K562 (cell line): ENCODE results near the gene CCDC27. TPM values are rescaled to one million over a fixed set of nuclear protein-coding genes. Genes with fewer than 3 reads are reported as not detected.

Source experiments
- ARHGAP35 ChIP-seq: fragments of 450-650 bp; IDR thresholded peaks from 2 replicates; pipeline ENCODE4 v1.6.1; 2018; ENCODE audit not compliant: partially characterized antibody
- BCL6 ChIP-seq: fragments of 250-450 bp; sonication (Bioruptor Pico); IDR thresholded peaks from 2 replicates; pipeline ENCODE4 v1.4.0; 2020
- CHD2 ChIP-seq: IDR thresholded peaks from 2 replicates; pipeline ENCODE4 v1.6.1; 2011; ENCODE audit warnings: low read depth, low read length
- CREM ChIP-seq: IDR thresholded peaks from 2 replicates; pipeline ENCODE4 v1.6.1; 2014; ENCODE audit warnings: antibody characterized with exemption, low read depth
- HDAC1 ChIP-seq, 2 experiments: fragments of 450-650 bp; IDR thresholded peaks; 2 replicates each; pipeline ENCODE4 v1.6.1; 2016 to 2017; ENCODE audit warnings: inconsistent platforms in 1 of 2, mild to moderate bottlenecking in 1 of 2, moderate library complexity in 1 of 2
- HMGN3 ChIP-seq: IDR thresholded peaks from 2 replicates; pipeline ENCODE4 v1.6.1; 2011; ENCODE audit warnings: borderline replicate concordance, low read depth, mild to moderate bottlenecking, mixed read lengths, low read length; ENCODE audit not compliant: insufficient read length; ENCODE audit errors: extremely low read depth
- HNRNPK ChIP-seq: fragments of 200-400 bp; formaldehyde crosslinking; IDR thresholded peaks from one replicate; pipeline ENCODE4 v1.6.1; 2018; ENCODE audit warnings: mild to moderate bottlenecking, low read depth, low read length; ENCODE audit not compliant: poor library complexity, severe bottlenecking
- KDM4B ChIP-seq, 2 experiments: fragments of 450-650 bp in 1 of 2; sonication (generic) in 1 of 2; IDR thresholded peaks; 2 replicates each; pipeline ENCODE4 v1.6.1; 2016 to 2017; ENCODE audit warnings: borderline replicate concordance in 2 of 2, antibody characterized with exemption in 1 of 2, low read depth in 1 of 2, mild to moderate bottlenecking in 1 of 2
- PHF8 ChIP-seq: fragments of 200-600 bp; sonication (generic); IDR thresholded peaks from 2 replicates; pipeline ENCODE4 v1.6.1; 2012; ENCODE audit warnings: mixed run types, mild to moderate bottlenecking, inconsistent platforms, low read length, moderate library complexity, borderline replicate concordance
- RERE ChIP-seq: sonication (generic); formaldehyde crosslinking; IDR thresholded peaks from 2 replicates; pipeline ENCODE4 v1.8.0; 2023; ENCODE audit warnings: missing genetic modification reagents, mild to moderate bottlenecking, borderline replicate concordance
- TAF7 ChIP-seq: fragments of 450-650 bp; IDR thresholded peaks from 2 replicates; pipeline ENCODE4 v1.6.1; 2016; ENCODE audit warnings: missing genetic modification characterization, missing compliant biosample characterization
- TBL1XR1 ChIP-seq, 2 experiments: IDR thresholded peaks; 2 replicates each; pipeline ENCODE4 v1.6.1; 2012; ENCODE audit warnings: improper control_type of control experiment in 2 of 2, low read length in 2 of 2, mild to moderate bottlenecking in 1 of 2
- ZBTB17 ChIP-seq: fragments of 450-650 bp; formaldehyde crosslinking; IDR thresholded peaks from 2 replicates; pipeline ENCODE4 v1.4.0; 2020; ENCODE audit warnings: mild to moderate bottlenecking
- ZNF41 ChIP-seq: fragments of 250-450 bp; sonication (Bioruptor Pico); conservative IDR thresholded peaks from 2 replicates; pipeline ENCODE4 v1.4.0; 2020; ENCODE audit warnings: mild to moderate bottlenecking
- ZSCAN29 ChIP-seq: fragments of 450-650 bp; IDR thresholded peaks from 2 replicates; pipeline ENCODE4 v1.6.1; 2017
- ZZZ3 ChIP-seq: fragments of 450-650 bp; IDR thresholded peaks from 2 replicates; pipeline ENCODE4 v1.6.1; 2016; ENCODE audit warnings: antibody characterized with exemption, mild to moderate bottlenecking, moderate library complexity
- polyA plus RNA-seq, 8 experiments: library from polyadenylated mRNA; depleted of rRNA in 4 of 8; stranded (reverse) in 5 of 8; unstranded in 3 of 8; fragments of >200 nt; fragmentation: Nextera tagmentation in 2 of 8; fragmentation: Illumina TruSeq in 1 of 8; extraction: Ambion mirVana in 2 of 8; extraction: Trizol in 1 of 8; gene quantifications; 2 replicates each; pipeline versions ENCODE4 v1.2.1 to v1.2.3, GENCODE V29; 2011 to 2014; ENCODE audit warnings: inconsistent platforms in 1 of 8, missing spikeins in 1 of 8
- total RNA-seq, 7 experiments: library from RNA; depleted of rRNA in 6 of 7; stranded (reverse); fragments of >200 nt in 6 of 7; fragmentation: Illumina TruSeq in 2 of 7; extraction: Trizol in 2 of 7; gene quantifications; 2 replicates each; pipeline versions ENCODE4 v1.2.1 to v1.2.3, GENCODE V29; 2011 to 2021; ENCODE audit warnings: low replicate concordance in 1 of 7
- TF ChIP-seq, protein P1 (sequence below), 2 experiments: fragments of 450-650 bp; conservative IDR thresholded peaks; 2 replicates each; pipeline ENCODE4 v1.6.1; 2017; ENCODE audit warnings: mild to moderate bottlenecking in 2 of 2, moderate library complexity in 2 of 2
- TF ChIP-seq, protein P2 (sequence below): fragments of 450-650 bp; IDR thresholded peaks from 2 replicates; pipeline ENCODE4 v1.6.1; 2016; ENCODE audit warnings: low read depth, mild to moderate bottlenecking, moderate library complexity
- TF ChIP-seq, protein P3 (sequence below), 2 experiments: fragments of 450-650 bp in 1 of 2; sonication (generic) in 1 of 2; formaldehyde crosslinking; conservative IDR thresholded peaks; 2 replicates each; pipeline versions ENCODE4 v1.4.0 to v1.8.1; 2020 to 2022; ENCODE audit warnings: mild to moderate bottlenecking in 1 of 2, missing genetic modification reagents in 1 of 2

The CCDC27 gene
- total and polyA plus RNA-seq, 9 of the 15 experiments (the other 6 are each of a cell fraction or from before 2014, with no cell fraction given): 0.01 to 0.04 TPM; not detected in 7

DNA sequence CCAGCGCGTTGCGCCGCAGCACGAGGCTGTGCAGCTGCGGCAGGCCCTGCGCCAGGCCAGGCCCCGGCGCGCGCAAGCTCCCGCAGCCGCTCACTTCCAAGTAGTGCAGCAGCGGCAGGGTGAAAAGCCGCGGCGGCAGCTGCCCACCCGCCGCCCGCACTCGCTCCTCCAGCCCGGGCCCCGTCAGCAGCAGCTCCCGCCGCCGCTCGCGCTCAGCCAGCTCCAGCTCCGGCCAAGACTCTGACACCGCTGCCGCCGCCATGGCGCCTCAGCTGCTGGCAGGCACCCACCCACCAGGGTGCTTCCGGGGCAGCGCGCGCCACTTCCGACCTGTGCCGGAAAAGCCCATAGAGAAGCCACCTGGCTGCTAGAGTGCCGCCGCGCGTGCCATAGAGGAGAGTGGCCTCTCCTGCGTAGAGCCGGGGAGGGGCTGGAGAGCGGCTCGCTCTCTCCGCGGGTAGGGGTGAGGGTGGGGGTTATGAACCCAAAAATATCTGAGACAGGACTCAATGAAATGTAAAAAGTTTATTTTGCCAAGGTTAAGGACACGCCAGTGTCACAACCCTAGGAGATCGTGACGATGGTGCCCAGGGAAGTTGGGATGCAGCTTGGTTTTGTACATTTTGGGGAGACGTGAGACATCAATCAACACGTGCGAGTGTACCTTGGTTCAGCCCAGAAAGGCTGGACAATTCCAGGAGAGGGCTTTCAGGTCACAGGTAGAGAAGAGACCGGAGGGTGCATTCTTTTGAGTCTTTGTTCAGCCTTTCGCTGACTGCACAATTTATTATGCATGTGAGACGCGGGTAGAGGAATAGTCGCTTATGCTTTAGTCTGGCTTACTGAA, 44.2 kb downstream of the CCDC27 start, which contains the start of gene LRRC47 (continued):
- TF ChIP-seq PHF8 (peak; percentile 86; the same call in 1 of the 2 replicates), ZSCAN29 (no peak), ARHGAP35 (no peak), ZZZ3 (peak; percentile 73; the same call in 1 of the 2 replicates), RERE (CRISPR knock-in tag) (no peak), TBL1XR1 (IDR thresholded peaks at IDR 0.05; ENCODE audit: low read length in 2 of 2) (peak in 1 of 2 experiments; percentile 76; a peak in 2 of 4 replicates), TAF7 (tag) (no peak), CHD2 (no peak), HMGN3 (peak; percentile 62), ZNF41 (CRISPR knock-in tag) (no peak), BCL6 (CRISPR knock-in tag) (no peak), CREM (peak; percentile 94), ZBTB17 (peak; percentile 53; the same call in 1 of the 2 replicates), HNRNPK (no peak), KDM4B (IDR thresholded peaks at IDR 0.05; ENCODE audit: borderline replicate concordance in 2 of 2, low read depth in 1 of 2) (peak in 1 of 2 experiments; percentile 99; a peak in 2 of 4 replicates), HDAC1 (IDR thresholded peaks at IDR 0.05) (peak; percentile 66 to 97; a peak in 3 of 4 replicates)
- TF ChIP-seq, protein P1, sequence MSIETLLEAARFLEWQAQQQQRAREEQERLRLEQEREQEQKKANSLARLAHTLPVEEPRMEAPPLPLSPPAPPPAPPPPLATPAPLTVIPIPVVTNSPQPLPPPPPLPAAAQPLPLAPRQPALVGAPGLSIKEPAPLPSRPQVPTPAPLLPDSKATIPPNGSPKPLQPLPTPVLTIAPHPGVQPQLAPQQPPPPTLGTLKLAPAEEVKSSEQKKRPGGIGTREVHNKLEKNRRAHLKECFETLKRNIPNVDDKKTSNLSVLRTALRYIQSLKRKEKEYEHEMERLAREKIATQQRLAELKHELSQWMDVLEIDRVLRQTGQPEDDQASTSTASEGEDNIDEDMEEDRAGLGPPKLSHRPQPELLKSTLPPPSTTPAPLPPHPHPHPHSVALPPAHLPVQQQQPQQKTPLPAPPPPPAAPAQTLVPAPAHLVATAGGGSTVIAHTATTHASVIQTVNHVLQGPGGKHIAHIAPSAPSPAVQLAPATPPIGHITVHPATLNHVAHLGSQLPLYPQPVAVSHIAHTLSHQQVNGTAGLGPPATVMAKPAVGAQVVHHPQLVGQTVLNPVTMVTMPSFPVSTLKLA (conservative IDR thresholded peaks at IDR 0.05): peak; percentile 87 to 97
- TF ChIP-seq, protein P2, sequence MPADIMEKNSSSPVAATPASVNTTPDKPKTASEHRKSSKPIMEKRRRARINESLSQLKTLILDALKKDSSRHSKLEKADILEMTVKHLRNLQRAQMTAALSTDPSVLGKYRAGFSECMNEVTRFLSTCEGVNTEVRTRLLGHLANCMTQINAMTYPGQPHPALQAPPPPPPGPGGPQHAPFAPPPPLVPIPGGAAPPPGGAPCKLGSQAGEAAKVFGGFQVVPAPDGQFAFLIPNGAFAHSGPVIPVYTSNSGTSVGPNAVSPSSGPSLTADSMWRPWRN: peak; percentile 42; the same call in 1 of the 2 replicates
- TF ChIP-seq, protein P3, sequence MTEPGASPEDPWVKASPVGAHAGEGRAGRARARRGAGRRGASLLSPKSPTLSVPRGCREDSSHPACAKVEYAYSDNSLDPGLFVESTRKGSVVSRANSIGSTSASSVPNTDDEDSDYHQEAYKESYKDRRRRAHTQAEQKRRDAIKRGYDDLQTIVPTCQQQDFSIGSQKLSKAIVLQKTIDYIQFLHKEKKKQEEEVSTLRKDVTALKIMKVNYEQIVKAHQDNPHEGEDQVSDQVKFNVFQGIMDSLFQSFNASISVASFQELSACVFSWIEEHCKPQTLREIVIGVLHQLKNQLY (CRISPR knock-in tag; conservative IDR thresholded peaks at IDR 0.05): no peak; a peak in 1 of 4 replicates
